GM12878 (cell line): ENCODE data around the gene SPN. TPM values are rescaled to one million over a fixed set of nuclear protein-coding genes. Genes with fewer than 3 reads are reported as not detected.
A peak's percentile ranks its signal among the peaks of the same experiment; 100 is the strongest.

Experiments used
- CREM ChIP-seq: IDR thresholded peaks from 2 replicates; pipeline ENCODE4 v1.6.1; 2014; ENCODE audit warnings: antibody characterized with exemption, low read depth
- DPF2 ChIP-seq: fragments of 450-650 bp; IDR thresholded peaks from 2 replicates; pipeline ENCODE4 v1.6.1; 2017; ENCODE audit warnings: mild to moderate bottlenecking
- EP300 ChIP-seq, 2 experiments: fragments of 150-350 bp in 1 of 2; IDR thresholded peaks; 2 replicates each; pipeline ENCODE4 v1.6.1; 2011 to 2012; ENCODE audit warnings: low read depth in 2 of 2, low read length in 2 of 2, borderline replicate concordance in 1 of 2, improper control_type of control experiment in 1 of 2, inconsistent platforms in 1 of 2; ENCODE audit not compliant: control insufficient read depth in 1 of 2
- ETV6 ChIP-seq, 2 experiments: fragments of 450-650 bp in 1 of 2; IDR thresholded peaks in 1 of 2; conservative IDR thresholded peaks in 1 of 2; 2 replicates each; pipeline ENCODE4 v1.6.1; 2014; ENCODE audit warnings: antibody characterized with exemption in 1 of 2, borderline replicate concordance in 1 of 2, low read depth in 1 of 2, mild to moderate bottlenecking in 1 of 2, moderate library complexity in 1 of 2
- FOXK2 ChIP-seq: fragments of 450-650 bp; IDR thresholded peaks from 2 replicates; pipeline ENCODE4 v1.6.1; 2017; ENCODE audit warnings: mild to moderate bottlenecking, moderate library complexity
- GABPA ChIP-seq: IDR thresholded peaks from 2 replicates; pipeline ENCODE4 v1.6.1; 2014; ENCODE audit warnings: antibody characterized with exemption, low read depth, mild to moderate bottlenecking, inconsistent platforms
- GATAD2B ChIP-seq: fragments of 450-650 bp; conservative IDR thresholded peaks from 2 replicates; pipeline ENCODE4 v1.6.1; 2017; ENCODE audit warnings: low read depth, mild to moderate bottlenecking, moderate library complexity
- IKZF1 ChIP-seq: fragments of 450-650 bp; conservative IDR thresholded peaks from 2 replicates; pipeline ENCODE4 v1.6.1; 2017; ENCODE audit warnings: antibody characterized with exemption, mild to moderate bottlenecking
- IKZF2 ChIP-seq, 2 experiments: fragments of 450-650 bp; IDR thresholded peaks; 2 replicates each; pipeline ENCODE4 v1.6.1; 2017; ENCODE audit warnings: mild to moderate bottlenecking in 2 of 2, moderate library complexity in 2 of 2
- MTA2 ChIP-seq: fragments of 450-650 bp; IDR thresholded peaks from 2 replicates; pipeline ENCODE4 v1.6.1; 2016; ENCODE audit warnings: low read depth, mild to moderate bottlenecking, moderate library complexity
- MXI1 ChIP-seq: fragments of 150-350 bp; IDR thresholded peaks from 2 replicates; pipeline ENCODE4 v1.6.1; 2011; ENCODE audit warnings: low read depth, mild to moderate bottlenecking, inconsistent platforms, low read length, improper control_type of control experiment
- MYC ChIP-seq: IDR thresholded peaks from 2 replicates; pipeline ENCODE4 v1.6.1; 2011; ENCODE audit warnings: mild to moderate bottlenecking, low read length, moderate library complexity, inconsistent platforms; ENCODE audit not compliant: insufficient read depth, insufficient replicate concordance, insufficient read length, severe bottlenecking
- POU2F2 ChIP-seq: IDR thresholded peaks from 3 replicates; pipeline ENCODE4 v1.6.1; 2011; ENCODE audit warnings: low read depth, mild to moderate bottlenecking, low read length, borderline replicate concordance
- STAT3 ChIP-seq: IDR thresholded peaks from 2 replicates; pipeline ENCODE4 v1.6.1; 2011; ENCODE audit warnings: low read depth, low read length, improper control_type of control experiment
- YY1 ChIP-seq: IDR thresholded peaks from 2 replicates; pipeline ENCODE4 v1.6.1; 2011; ENCODE audit warnings: low read depth, mild to moderate bottlenecking, low read length
- ZBED1 ChIP-seq: IDR thresholded peaks from 2 replicates; pipeline ENCODE4 v1.6.1; 2016; ENCODE audit warnings: borderline replicate concordance
- ZZZ3 ChIP-seq: IDR thresholded peaks from 2 replicates; pipeline ENCODE4 v1.6.1; 2011; ENCODE audit warnings: low read depth; ENCODE audit not compliant: control insufficient read depth, insufficient read length
- polyA plus RNA-seq, 11 experiments: library from polyadenylated mRNA; depleted of rRNA in 4 of 11; unstranded in 6 of 11; stranded (reverse) in 5 of 11; fragments of >200 nt; fragmentation: Nextera tagmentation in 4 of 11; fragmentation: Illumina TruSeq in 1 of 11; extraction: Ambion mirVana in 4 of 11; extraction: Trizol in 1 of 11; gene quantifications; 1 replicate in 1 of 11; 2 replicates in 10 of 11; pipeline versions ENCODE4 v1.2.1 to v1.2.3, GENCODE V29; 2011 to 2016; ENCODE audit warnings: inconsistent platforms in 2 of 11, missing spikeins in 2 of 11, low read depth in 1 of 11
- total RNA-seq, 4 experiments: library from RNA; depleted of rRNA in 3 of 4; stranded (reverse); fragments of >200 nt in 3 of 4; fragmentation: Illumina TruSeq in 1 of 4; extraction: Trizol in 1 of 4; gene quantifications; 2 replicates each; pipeline versions ENCODE4 v1.2.1 to v1.2.3, GENCODE V29; 2013 to 2021
- TF ChIP-seq, protein P1 (sequence below): IDR thresholded peaks from 2 replicates; pipeline ENCODE4 v1.6.1; 2012; ENCODE audit warnings: low read depth, low read length, improper control_type of control experiment
- TF ChIP-seq, protein P2 (sequence below): fragments of 450-650 bp; IDR thresholded peaks from 2 replicates; pipeline ENCODE4 v1.6.1; 2017; ENCODE audit warnings: low read depth, mild to moderate bottlenecking, moderate library complexity
- TF ChIP-seq, protein P3 (sequence below): fragments of 450-650 bp; conservative IDR thresholded peaks from 2 replicates; pipeline ENCODE4 v1.6.1; 2017; ENCODE audit warnings: mild to moderate bottlenecking, moderate library complexity

The SPN gene
- total and polyA plus RNA-seq, 10 of the 15 experiments (the other 5 are each of a cell fraction or from before 2014, with no cell fraction given): 16.2 to 173 (median 92.7) TPM

DNA sequence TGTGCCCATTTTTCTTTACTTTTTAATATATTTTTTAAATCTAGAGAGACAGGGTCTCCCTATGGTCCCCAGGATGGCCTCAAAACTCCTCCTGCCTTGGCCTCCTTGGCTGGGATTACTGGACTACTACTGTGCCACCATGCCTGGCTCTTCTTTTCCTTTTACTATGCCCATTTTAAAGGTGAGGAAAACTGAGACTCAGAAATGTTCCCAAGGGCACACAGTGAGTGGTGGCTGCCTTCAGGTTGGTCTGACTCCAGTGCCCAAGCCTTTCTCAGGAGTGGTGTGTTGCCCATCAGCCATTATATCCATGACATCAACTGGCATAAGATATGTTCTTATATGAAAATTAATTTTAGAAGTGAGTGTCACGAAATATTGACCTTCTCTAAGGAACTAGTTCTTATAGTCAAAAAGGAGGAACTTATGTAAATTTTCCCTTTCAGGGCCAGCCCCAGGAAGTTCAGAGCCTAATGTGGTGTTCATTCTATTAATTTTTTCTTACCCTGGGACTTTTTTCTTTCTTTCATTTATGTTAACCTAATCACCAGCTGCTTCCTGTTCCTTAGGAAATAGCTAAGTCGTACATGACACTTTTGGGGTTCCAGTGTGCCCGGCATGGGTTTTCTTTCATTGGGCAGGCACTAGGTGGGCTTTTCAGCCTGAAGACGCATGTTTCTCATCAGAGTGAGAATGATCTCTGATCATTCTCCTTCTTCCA lies 17.9 kb upstream of the SPN start (continued):
- TF ChIP-seq, protein P1, sequence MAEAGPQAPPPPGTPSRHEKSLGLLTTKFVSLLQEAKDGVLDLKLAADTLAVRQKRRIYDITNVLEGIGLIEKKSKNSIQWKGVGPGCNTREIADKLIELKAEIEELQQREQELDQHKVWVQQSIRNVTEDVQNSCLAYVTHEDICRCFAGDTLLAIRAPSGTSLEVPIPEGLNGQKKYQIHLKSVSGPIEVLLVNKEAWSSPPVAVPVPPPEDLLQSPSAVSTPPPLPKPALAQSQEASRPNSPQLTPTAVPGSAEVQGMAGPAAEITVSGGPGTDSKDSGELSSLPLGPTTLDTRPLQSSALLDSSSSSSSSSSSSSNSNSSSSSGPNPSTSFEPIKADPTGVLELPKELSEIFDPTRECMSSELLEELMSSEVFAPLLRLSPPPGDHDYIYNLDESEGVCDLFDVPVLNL: no peak
- TF ChIP-seq ZZZ3: no peak
- 0 out of 2 replicates have a peak, but pooled peaks have one; percentile 41 for TF ChIP-seq GATAD2B
- TF ChIP-seq IKZF1: peak; percentile 68
- TF ChIP-seq, protein P2, sequence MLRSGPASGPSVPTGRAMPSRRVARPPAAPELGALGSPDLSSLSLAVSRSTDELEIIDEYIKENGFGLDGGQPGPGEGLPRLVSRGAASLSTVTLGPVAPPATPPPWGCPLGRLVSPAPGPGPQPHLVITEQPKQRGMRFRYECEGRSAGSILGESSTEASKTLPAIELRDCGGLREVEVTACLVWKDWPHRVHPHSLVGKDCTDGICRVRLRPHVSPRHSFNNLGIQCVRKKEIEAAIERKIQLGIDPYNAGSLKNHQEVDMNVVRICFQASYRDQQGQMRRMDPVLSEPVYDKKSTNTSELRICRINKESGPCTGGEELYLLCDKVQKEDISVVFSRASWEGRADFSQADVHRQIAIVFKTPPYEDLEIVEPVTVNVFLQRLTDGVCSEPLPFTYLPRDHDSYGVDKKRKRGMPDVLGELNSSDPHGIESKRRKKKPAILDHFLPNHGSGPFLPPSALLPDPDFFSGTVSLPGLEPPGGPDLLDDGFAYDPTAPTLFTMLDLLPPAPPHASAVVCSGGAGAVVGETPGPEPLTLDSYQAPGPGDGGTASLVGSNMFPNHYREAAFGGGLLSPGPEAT: peak; percentile 64; the same call in 1 of the 2 replicates
- no peak for TF ChIP-seq MYC
- TF ChIP-seq IKZF2 (IDR thresholded peaks at IDR 0.05): peak; percentile 47 to 54; a peak in 1 of 4 replicates
- TF ChIP-seq, protein P3, sequence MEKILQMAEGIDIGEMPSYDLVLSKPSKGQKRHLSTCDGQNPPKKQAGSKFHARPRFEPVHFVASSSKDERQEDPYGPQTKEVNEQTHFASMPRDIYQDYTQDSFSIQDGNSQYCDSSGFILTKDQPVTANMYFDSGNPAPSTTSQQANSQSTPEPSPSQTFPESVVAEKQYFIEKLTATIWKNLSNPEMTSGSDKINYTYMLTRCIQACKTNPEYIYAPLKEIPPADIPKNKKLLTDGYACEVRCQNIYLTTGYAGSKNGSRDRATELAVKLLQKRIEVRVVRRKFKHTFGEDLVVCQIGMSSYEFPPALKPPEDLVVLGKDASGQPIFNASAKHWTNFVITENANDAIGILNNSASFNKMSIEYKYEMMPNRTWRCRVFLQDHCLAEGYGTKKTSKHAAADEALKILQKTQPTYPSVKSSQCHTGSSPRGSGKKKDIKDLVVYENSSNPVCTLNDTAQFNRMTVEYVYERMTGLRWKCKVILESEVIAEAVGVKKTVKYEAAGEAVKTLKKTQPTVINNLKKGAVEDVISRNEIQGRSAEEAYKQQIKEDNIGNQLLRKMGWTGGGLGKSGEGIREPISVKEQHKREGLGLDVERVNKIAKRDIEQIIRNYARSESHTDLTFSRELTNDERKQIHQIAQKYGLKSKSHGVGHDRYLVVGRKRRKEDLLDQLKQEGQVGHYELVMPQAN: peak; percentile 52; the same call in 1 of the 2 replicates
- no peak for TF ChIP-seq FOXK2
- TF ChIP-seq POU2F2: no peak
- TF ChIP-seq ZBED1: peak; percentile 29; the same call in 1 of the 2 replicates
- no peak for TF ChIP-seq CREM
- 0 out of 4 replicates have a peak, but pooled peaks of 1 of the 2 experiments have one; percentile 9 for TF ChIP-seq EP300 (IDR thresholded peaks at IDR 0.05; ENCODE audit: borderline replicate concordance in 1 of 2, control insufficient read depth in 1 of 2, low read depth in 2 of 2, low read length in 2 of 2)
- peak; percentile 73; the same call in 1 of the 2 replicates for TF ChIP-seq DPF2
- peak in 1 of 2 experiments; percentile 89; a peak in 2 of 4 replicates for TF ChIP-seq ETV6 (conservative IDR thresholded peaks at IDR 0.05 in 1 of 2, IDR thresholded peaks at IDR 0.05 in 1 of 2; ENCODE audit: borderline replicate concordance in 1 of 2, low read depth in 1 of 2)
- no peak for TF ChIP-seq STAT3
- TF ChIP-seq YY1: no peak
- 0 out of 2 replicates have a peak, but pooled peaks have one; percentile 25 for TF ChIP-seq MXI1
- TF ChIP-seq MTA2: peak; percentile 49; the same call in 1 of the 2 replicates
- no peak for TF ChIP-seq GABPA
